ENCODE results near the gene RBMS2.

The RBMS2 gene

GRCh38 chr12:56528846-56529245, 7.2 kb downstream of the RBMS2 start:
- no peaks in the 10 kb centered on the region for H3K27me3 ChIP-seq (ENCODE audit: insufficient read depth, low read length)
- no peak overlapping the region for H3K9ac ChIP-seq (ENCODE audit: low read length)

GRCh38 chr12:56529656-56530055, 8.0 kb downstream of the RBMS2 start:
- Histone ChIP-seq H3K9ac (ENCODE audit: low read length) (no peak overlapping the region), H3K4me1 (ENCODE audit: insufficient read depth, low read length, severe bottlenecking) (no peaks in the 10 kb centered on the region)

More at GRCh38 chr12:56528846-56529245, 7.2 kb downstream of the RBMS2 start:
- Histone ChIP-seq H4K20me1 (ENCODE audit: insufficient read depth, low read length) (no peaks in the 10 kb centered on the region), H3K79me2 (ENCODE audit: insufficient read depth, low read length) (no peaks in the 10 kb centered on the region), H3K4me1 (ENCODE audit: insufficient read depth, low read length, severe bottlenecking) (no peaks in the 10 kb centered on the region), H3K4me2 (ENCODE audit: low read length) (no peak overlapping the region), H3K36me3 (ENCODE audit: insufficient read depth, low read length) (no peaks in the 10 kb centered on the region), H3K9me2 (ENCODE audit: low read depth, low read length) (no peaks in the 10 kb centered on the region), H3K4me3 (ENCODE audit: low read depth, low read length, poor library complexity, severe bottlenecking) (no peak overlapping the region), H3K9me3 (ENCODE audit: low read length) (no peaks in the 10 kb centered on the region), H3K27ac (ENCODE audit: low read depth, low read length, poor library complexity, severe bottlenecking) (no peak overlapping the region), H2AFZ (ENCODE audit: low read length) (no peak overlapping the region), H3F3A (ENCODE audit: insufficient read depth, low read length) (no peaks in the 10 kb centered on the region)
- TF ChIP-seq CTCF (IDR thresholded peaks at IDR 0.05; ENCODE audit: low read length) (no peak), EZH2 (IDR thresholded peaks at IDR 0.05; ENCODE audit: borderline replicate concordance, low read length) (no peak)

GRCh38 chr12:56530390-56531055, 8.9 kb downstream of the RBMS2 start:
- Histone ChIP-seq H3F3A (ENCODE audit: insufficient read depth, low read length) (no peaks in the 10 kb centered on the region), H3K9me2 (ENCODE audit: low read depth, low read length) (no peaks in the 10 kb centered on the region), H3K36me3 (ENCODE audit: insufficient read depth, low read length) (no peaks in the 10 kb centered on the region), H3K79me2 (ENCODE audit: insufficient read depth, low read length) (no peaks in the 10 kb centered on the region), H4K20me1 (ENCODE audit: insufficient read depth, low read length) (no peaks in the 10 kb centered on the region), H3K9me3 (ENCODE audit: low read length) (no peaks in the 10 kb centered on the region), H3K4me2 (ENCODE audit: low read length) (no peak overlapping the region), H3K4me3 (ENCODE audit: low read depth, low read length, poor library complexity, severe bottlenecking) (no peak overlapping the region), H2AFZ (ENCODE audit: low read length) (no peak overlapping the region), H3K27ac (ENCODE audit: low read depth, low read length, poor library complexity, severe bottlenecking) (no peak overlapping the region), H3K27me3 (ENCODE audit: insufficient read depth, low read length) (no peaks in the 10 kb centered on the region), H3K9ac (ENCODE audit: low read length) (no peak overlapping the region), H3K4me1 (ENCODE audit: insufficient read depth, low read length, severe bottlenecking) (no peaks in the 10 kb centered on the region)
- TF ChIP-seq EZH2 (IDR thresholded peaks at IDR 0.05; ENCODE audit: borderline replicate concordance, low read length), result no peak
- TF ChIP-seq CTCF (IDR thresholded peaks at IDR 0.05; ENCODE audit: low read length), result no peak

More at GRCh38 chr12:56529656-56530055, 8.0 kb downstream of the RBMS2 start:
- H3K27ac ChIP-seq (ENCODE audit: low read depth, low read length, poor library complexity, severe bottlenecking), result no peak overlapping the region
- no peaks in the 10 kb centered on the region for H3K79me2 ChIP-seq (ENCODE audit: insufficient read depth, low read length)
- no peaks in the 10 kb centered on the region for H4K20me1 ChIP-seq (ENCODE audit: insufficient read depth, low read length)
- no peaks in the 10 kb centered on the region for H3F3A ChIP-seq (ENCODE audit: insufficient read depth, low read length)
- no peak overlapping the region for H2AFZ ChIP-seq (ENCODE audit: low read length)
- TF ChIP-seq EZH2 (IDR thresholded peaks at IDR 0.05; ENCODE audit: borderline replicate concordance, low read length) (no peak), CTCF (IDR thresholded peaks at IDR 0.05; ENCODE audit: low read length) (no peak)
- no peaks in the 10 kb centered on the region for H3K9me2 ChIP-seq (ENCODE audit: low read depth, low read length)
- no peaks in the 10 kb centered on the region for H3K36me3 ChIP-seq (ENCODE audit: insufficient read depth, low read length)
- H3K27me3 ChIP-seq (ENCODE audit: insufficient read depth, low read length), result no peaks in the 10 kb centered on the region
- no peaks in the 10 kb centered on the region for H3K9me3 ChIP-seq (ENCODE audit: low read length)
- H3K4me2 ChIP-seq (ENCODE audit: low read length), result no peak overlapping the region
- no peak overlapping the region for H3K4me3 ChIP-seq (ENCODE audit: low read depth, low read length, poor library complexity, severe bottlenecking)
